ENCODE measurements around the gene PIK3C2G.
"Not testable (repeated sequence)": the region's sequence is repeated elsewhere in the genome, so short reads cannot be mapped to it uniquely, and the experiment has no call there.

Gene PIK3C2G

GRCh38 chr12:18646286-18646890, 385.1 kb downstream of the PIK3C2G start:
- no peak for DNase-seq (ENCODE audit: low read depth)

DNA sequence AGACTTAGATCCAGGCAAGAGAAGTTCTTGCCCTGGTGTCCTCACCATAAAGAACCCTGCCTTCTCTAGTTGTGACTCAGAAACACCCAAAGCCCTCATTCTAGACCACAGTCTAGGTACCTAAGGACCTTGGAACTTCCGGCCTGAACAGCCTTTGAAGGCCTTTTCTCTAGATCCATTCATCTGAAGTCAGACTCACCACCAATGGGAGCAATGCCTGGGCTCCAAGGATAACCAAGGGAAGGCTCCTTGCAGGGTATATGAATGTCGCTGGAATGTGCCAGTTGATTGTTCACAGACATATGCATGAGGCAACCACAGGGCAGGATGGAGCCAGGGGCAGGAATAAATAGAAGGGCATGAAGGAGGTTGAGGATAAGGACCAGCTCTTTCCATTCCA, 390.2 kb downstream of the PIK3C2G start:
- DNase-seq (ENCODE audit: low read depth), result no peak

- no peak for DNase-seq (ENCODE audit: low read depth)
These were observed 391.3 kb downstream of the PIK3C2G start for GRCh38 chr12:18652596-18652995.

DNA sequence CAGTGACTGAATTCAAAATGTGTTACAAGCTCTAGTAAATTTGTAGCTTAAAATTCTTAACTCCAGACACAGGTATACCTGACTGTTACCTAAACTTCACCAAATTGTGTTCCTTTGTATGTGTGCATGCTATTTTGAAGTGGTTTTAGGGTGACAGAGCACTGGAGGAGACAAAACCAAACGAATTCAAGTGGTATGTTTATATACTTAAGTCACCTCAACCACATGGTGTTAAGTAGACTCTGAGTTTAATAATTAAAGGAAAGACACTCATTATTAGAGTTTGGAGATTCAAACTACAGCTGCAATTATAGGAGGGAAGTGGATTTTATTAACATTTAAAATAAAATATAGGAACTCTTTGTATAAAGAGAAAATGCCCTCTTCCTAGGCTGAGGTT, 392.1 kb downstream of the PIK3C2G start:
- DNase-seq (ENCODE audit: low read depth), result no peak

DNA sequence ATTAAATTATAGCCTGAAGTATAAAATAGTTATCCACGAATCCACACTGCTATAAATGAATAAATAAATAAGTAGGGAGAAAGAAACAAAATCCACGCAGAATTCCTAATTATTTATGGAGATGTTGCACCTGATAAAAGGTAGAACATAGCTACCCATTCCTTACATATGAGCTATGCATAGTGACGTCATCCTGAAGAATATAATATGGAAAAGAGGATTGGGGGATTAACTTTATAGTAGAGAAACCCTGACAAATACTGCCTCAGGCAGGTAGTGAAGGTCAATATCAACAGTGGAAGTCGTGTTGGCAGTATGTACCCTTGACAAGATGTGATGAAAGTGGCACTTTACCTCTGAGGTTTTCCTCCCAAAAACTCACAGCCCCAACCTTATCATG, 394.0 kb downstream of the PIK3C2G start:
- no peak for DNase-seq (ENCODE audit: low read depth)

DNA sequence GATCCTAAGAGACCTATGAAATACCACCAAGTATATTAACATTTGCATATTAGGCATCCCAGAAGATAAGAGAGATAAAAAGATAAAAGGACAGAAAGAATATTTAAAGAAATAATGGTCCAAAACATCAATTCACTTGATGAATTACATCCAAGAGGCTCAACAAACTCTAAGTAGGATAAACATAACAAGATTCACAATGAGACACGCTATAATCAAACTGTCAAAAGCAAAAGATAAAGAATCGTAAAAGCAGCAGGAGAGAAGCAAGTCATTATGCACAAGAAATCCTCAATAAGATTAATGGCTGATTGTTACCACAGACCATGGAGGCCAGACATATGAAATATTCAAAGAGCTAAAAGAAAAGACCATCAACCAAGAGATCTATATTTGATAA, 396.9 kb downstream of the PIK3C2G start:
- no peak for DNase-seq (ENCODE audit: low read depth)

DNA sequence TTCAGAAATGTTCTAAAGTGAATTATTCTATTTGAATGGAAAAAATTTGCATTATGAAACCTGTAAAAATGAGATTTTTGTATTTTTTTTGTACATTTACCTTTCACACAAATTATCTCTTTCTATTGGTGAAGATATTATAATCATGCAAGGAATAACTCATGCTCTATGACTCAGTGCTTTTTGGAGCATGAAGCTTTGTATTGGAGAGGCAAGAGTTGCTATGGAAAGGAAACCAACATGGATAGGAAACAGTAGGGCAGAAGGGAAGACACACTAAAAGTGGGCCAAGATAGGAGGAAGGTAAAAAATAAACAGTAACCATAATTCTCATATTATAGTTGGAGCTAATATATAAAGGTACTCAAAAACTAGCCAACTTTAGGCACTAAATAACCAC, 397.5 kb downstream of the PIK3C2G start:
- DNase-seq (ENCODE audit: low read depth), result no peak

DNA sequence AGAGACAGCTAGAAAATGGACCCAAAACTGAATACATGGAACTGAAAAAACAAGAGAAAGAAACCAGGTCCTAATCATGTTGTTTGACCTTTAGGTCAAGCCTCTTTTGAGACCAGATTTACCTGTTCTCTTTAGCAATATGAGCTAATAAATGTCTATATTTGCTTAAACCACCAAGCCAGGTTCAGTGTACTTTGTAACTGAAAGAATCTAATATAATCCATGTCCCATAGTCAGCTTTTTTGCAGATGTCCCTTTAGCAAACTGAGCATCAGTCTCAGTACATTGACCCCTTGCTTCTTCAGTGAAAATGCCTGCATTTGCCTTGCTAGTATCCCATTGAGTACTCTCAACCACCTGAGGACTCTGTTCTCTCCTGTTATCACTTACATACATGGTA, 414.8 kb downstream of the PIK3C2G start:
- DNase-seq (ENCODE audit: low read depth), result no peak

GRCh38 chr12:18676996-18677588, 415.8 kb downstream of the PIK3C2G start:
- no peak for DNase-seq (ENCODE audit: low read depth)

- DNase-seq (ENCODE audit: low read depth), result no peak
These were observed 420.5 kb downstream of the PIK3C2G start for GRCh38 chr12:18681818-18682217.

DNA sequence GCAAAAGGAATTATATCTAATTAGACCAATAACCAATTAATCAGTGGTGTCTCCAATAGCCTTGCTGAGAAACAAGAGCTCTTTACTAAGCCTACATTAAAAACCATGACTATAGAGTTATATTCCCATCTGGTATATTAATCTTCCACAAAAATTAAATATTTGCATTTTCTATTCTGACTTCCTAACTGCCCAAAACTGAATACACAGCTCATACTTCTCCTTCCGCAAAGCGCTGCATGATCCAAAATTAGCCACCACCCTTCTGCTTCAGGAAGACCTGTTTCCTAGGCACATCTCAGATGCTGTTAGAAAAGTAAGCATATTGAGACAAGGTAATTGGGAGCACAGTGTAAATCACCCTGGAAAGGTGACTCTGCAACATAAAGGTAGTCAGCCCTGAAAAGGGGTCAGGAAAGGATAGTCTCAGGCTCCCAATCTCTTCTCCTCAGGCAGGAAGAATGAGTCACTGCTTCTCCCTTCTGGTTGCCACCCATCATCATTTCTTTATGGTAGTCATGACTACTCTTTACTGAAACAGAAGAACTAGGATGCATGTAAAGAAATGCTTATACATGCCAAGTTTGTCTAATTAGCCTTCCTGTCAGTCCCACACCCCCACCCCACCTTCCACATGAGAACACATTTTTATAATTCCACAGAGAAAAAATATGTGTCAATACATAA, 422.2 kb downstream of the PIK3C2G start:
- DNase-seq (ENCODE audit: low read depth), result no peak

DNA sequence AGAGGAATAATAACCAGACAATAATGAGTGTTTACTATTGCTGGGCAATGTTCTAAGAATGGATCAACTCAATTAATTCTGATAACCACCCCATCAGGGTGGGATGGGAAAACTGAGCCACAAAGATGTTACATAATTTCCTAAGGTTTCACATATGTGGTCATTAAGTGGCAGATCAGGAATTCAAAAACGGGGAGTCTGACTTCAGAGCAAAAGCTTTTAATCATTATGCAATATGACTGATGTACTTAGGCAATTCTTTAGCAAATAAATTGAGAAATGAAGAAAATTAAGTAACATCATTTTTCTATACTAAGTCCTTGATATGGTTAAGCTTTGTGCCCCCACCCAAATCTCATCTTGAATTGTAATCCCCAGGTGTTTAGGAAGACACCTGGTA, 423.1 kb downstream of the PIK3C2G start:
- DNase-seq (ENCODE audit: low read depth), result no peak

DNA sequence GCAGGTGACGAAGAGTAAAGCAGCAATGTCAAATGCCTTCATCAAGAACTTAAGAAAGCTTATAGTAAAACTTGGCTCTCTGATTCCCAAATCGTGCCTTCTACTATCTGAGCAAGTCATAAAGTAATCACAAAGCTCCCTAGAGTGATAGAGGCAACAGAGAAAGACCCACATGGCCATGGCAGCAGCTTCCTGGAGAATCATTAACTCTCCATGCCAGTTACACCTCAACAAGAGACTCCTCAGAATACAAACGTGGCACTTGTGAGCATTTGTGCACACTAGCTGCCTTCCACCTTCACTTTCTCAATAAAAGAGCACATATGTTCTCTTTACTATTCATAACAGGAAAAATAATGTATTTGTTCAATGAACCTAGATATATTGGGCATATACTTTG, 428.5 kb downstream of the PIK3C2G start:
- DNase-seq (ENCODE audit: low read depth), result no peak

DNA sequence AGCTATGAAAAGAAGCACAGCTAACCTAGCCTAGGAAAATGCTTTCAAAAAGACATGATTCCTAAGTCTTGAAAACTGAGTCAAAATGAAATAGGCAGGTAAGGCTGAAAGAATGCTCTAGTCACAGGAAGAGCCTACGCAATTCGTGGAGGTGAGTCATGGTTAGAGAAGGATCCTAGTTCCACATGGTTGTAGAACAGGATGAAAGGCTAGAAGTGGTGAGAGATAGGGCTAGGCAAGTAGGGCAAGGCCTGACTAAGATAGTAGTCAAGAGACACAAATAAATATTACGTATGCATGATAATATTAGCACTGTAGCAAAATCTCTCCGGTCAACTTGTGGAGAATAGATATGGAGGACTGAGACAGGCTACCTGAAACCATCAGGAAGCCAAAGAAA, 429.3 kb downstream of the PIK3C2G start:
- no peak for DNase-seq (ENCODE audit: low read depth)

DNA sequence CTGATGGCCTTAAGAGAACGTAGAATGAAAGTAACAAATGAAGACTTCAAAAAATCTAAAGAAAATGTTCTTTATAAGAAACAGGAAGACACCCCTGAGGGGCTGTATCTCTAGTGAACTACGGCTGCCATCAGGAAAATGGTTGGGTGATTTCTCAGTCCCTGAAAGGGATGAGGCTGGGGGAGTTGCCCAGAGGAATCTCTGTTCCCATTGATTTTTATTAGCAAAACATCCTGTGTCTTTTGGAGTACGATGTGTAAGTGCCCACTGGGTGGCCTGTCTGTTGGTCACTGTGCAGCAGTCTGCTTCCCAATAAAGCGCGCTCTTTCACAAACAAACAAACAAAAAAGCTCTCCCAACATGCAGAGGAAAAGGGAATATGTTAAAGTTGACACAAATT, 432.7 kb downstream of the PIK3C2G start:
- not testable (repeated sequence) for DNase-seq (ENCODE audit: low read depth)

- DNase-seq (ENCODE audit: low read depth), result no peak
These were observed 435.8 kb downstream of the PIK3C2G start for GRCh38 chr12:18696971-18697602.

Data from activated T-cell treated with anti-CD3 and anti-CD28 coated beads for 1 hour (primary cell).